Right atrium auricular region (tissue), 2 donors: ENCODE measurements around the gene MDFI. TPM values are rescaled to one million over a fixed set of nuclear protein-coding genes. Genes with fewer than 3 reads are reported as not detected.

Source experiments
- DNase-seq: peaks from one replicate; pipeline ENCODE4 v3.0.0-alpha.2; 2019; ENCODE audit warnings: low spot score
- H3K27ac ChIP-seq, 2 donors: fragments of 200-600 bp; sonication (generic); 1 replicate in 1 of 2; 2 replicates in 1 of 2; pipeline ENCODE4 v1.5.1; 2016 to 2019
- H3K27me3 ChIP-seq, 2 donors: fragments of 200-600 bp; sonication (generic); one replicate each; pipeline versions ENCODE4 v1.5.1 to v1.6.0; 2017 to 2019
- H3K36me3 ChIP-seq: fragments of 200-600 bp; sonication (generic); one replicate; pipeline ENCODE4 v1.5.1; 2016
- H3K4me1 ChIP-seq, 2 donors: fragments of 200-600 bp; sonication (generic); one replicate each; pipeline versions ENCODE4 v1.5.1 to v1.6.0; 2017 to 2019
- H3K4me3 ChIP-seq, 2 donors: fragments of 200-600 bp; sonication (generic); 1 replicate in 1 of 2; 2 replicates in 1 of 2; pipeline ENCODE4 v1.5.1; 2017 to 2019; ENCODE audit warnings: mild to moderate bottlenecking in 1 of 2, moderate library complexity in 1 of 2
- H3K9me3 ChIP-seq, 2 donors: fragments of 200-600 bp; sonication (generic); one replicate each; pipeline ENCODE4 v1.5.1; 2019
- CTCF ChIP-seq, 2 donors: fragments of 200-600 bp; sonication (generic); IDR thresholded peaks; one replicate each; pipeline ENCODE4 v1.5.1; 2019; ENCODE audit warnings: antibody characterized with exemption in 2 of 2
- total RNA-seq, 2 donors: library from RNA; depleted of rRNA; stranded (reverse); fragments of >200 nt; gene quantifications; one replicate each; pipeline ENCODE4 v1.1.0, GENCODE V29; 2016

The MDFI gene
- total RNA-seq, 2 donors from 2014 or later: 1.5 to 12.3 TPM

GRCh38 chr6:41676431-41676830 is 38.2 kb downstream of the MDFI start:
- no peak for DNase-seq
- TF ChIP-seq CTCF (IDR thresholded peaks at IDR 0.05): no peak
- Histone ChIP-seq H3K27me3 (no peaks in the 10 kb centered on the region), H3K27ac (no peak overlapping the region), H3K4me3 (no peak overlapping the region), H3K9me3 (no peaks in the 10 kb centered on the region), H3K4me1 (no peaks in the 10 kb centered on the region), H3K36me3 (no peaks in the 10 kb centered on the region)

- Histone ChIP-seq H3K27me3 (no peaks in the 10 kb centered on the region), H3K27ac (no peak overlapping the region), H3K4me1 (peaks cover 0 to 5% of the 10 kb centered on the region in 2 donors), H3K36me3 (no peaks in the 10 kb centered on the region), H3K4me3 (no peak overlapping the region), H3K9me3 (no peaks in the 10 kb centered on the region)
- TF ChIP-seq CTCF (IDR thresholded peaks at IDR 0.05): no peak
- DNase-seq: no peak
Observed at GRCh38 chr6:41677124-41677921, 39.1 kb downstream of the MDFI start.

GRCh38 chr6:41678511-41679084 is 40.3 kb downstream of the MDFI start:
- DNase-seq: no peak
- Histone ChIP-seq H3K4me3 (no peak overlapping the region), H3K27me3 (no peaks in the 10 kb centered on the region), H3K4me1 (peaks cover 0 to 18% of the 10 kb centered on the region in 2 donors), H3K36me3 (no peaks in the 10 kb centered on the region), H3K27ac (no peak overlapping the region), H3K9me3 (no peaks in the 10 kb centered on the region)
- no peak for TF ChIP-seq CTCF (IDR thresholded peaks at IDR 0.05)

GRCh38 chr6:41679696-41680095 is 41.4 kb downstream of the MDFI start:
- Histone ChIP-seq H3K36me3 (peaks cover 4% of the 10 kb centered on the region), H3K4me1 (peaks cover 0 to 23% of the 10 kb centered on the region in 2 donors), H3K9me3 (no peaks in the 10 kb centered on the region), H3K27ac (no peak overlapping the region), H3K4me3 (no peak overlapping the region), H3K27me3 (no peaks in the 10 kb centered on the region)
- no peak for DNase-seq
- no peak for TF ChIP-seq CTCF (IDR thresholded peaks at IDR 0.05)

- H3K27ac ChIP-seq: no peak overlapping the region
- TF ChIP-seq CTCF (IDR thresholded peaks at IDR 0.05): no peak
- DNase-seq: no peak
- H3K36me3 ChIP-seq: peaks cover 11% of the 10 kb centered on the region
- no peaks in the 10 kb centered on the region for H3K27me3 ChIP-seq
- peaks cover 0 to 23% of the 10 kb centered on the region in 2 donors for H3K4me1 ChIP-seq
- H3K4me3 ChIP-seq: no peak overlapping the region
- no peaks in the 10 kb centered on the region for H3K9me3 ChIP-seq
Observed at GRCh38 chr6:41680182-41680965, 42.1 kb downstream of the MDFI start.
